Measurements from ENCODE around the gene RTN4RL2. TPM values are rescaled to one million over a fixed set of nuclear protein-coding genes. Genes with fewer than 3 reads are reported as not detected.

The RTN4RL2 gene
- total RNA-seq, 1 donor from 2014 or later: 3.2 TPM

- Histone ChIP-seq H3K4me3 (no peak overlapping the region), H3K4me1 (peaks cover 22% of the 10 kb centered on the region), H3K27ac (no peak overlapping the region), H3K36me3 (no peaks in the 10 kb centered on the region), H3K27me3 (no peaks in the 10 kb centered on the region), H3K9me3 (no peaks in the 10 kb centered on the region)
- DNase-seq: no peak
- intact Hi-C loops (cut with DNase I): no loop called here
- no peak for ATAC-seq
- no peak for TF ChIP-seq CTCF (IDR thresholded peaks at IDR 0.05)
These were observed 42.0 kb downstream of the RTN4RL2 start for GRCh38 chr11:57502376-57502775.

GRCh38 chr11:57502870-57503269, 42.5 kb downstream of the RTN4RL2 start:
- Histone ChIP-seq H3K27me3 (no peaks in the 10 kb centered on the region), H3K36me3 (no peaks in the 10 kb centered on the region), H3K27ac (no peak overlapping the region), H3K9me3 (no peaks in the 10 kb centered on the region), H3K4me3 (no peak overlapping the region), H3K4me1 (peaks cover 22% of the 10 kb centered on the region)
- intact Hi-C loops (cut with DNase I): no loop called here
- no peak for TF ChIP-seq CTCF (IDR thresholded peaks at IDR 0.05)
- DNase-seq (no peak), ATAC-seq (no peak)

- Histone ChIP-seq H3K36me3 (no peaks in the 10 kb centered on the region), H3K4me3 (no peak overlapping the region), H3K27ac (no peak overlapping the region), H3K27me3 (no peaks in the 10 kb centered on the region), H3K9me3 (no peaks in the 10 kb centered on the region), H3K4me1 (peaks cover 10% of the 10 kb centered on the region)
- TF ChIP-seq CTCF (IDR thresholded peaks at IDR 0.05): no peak
- intact Hi-C loops (cut with DNase I): no loop called here
- DNase-seq: no peak
- ATAC-seq: no peak
These were observed 44.2 kb downstream of the RTN4RL2 start for GRCh38 chr11:57504511-57504910.

- ATAC-seq: no peak
- TF ChIP-seq CTCF (IDR thresholded peaks at IDR 0.05): no peak
- no peaks in the 10 kb centered on the region for H3K36me3 ChIP-seq
- intact Hi-C loops (cut with DNase I): no loop called here
- H3K27me3 ChIP-seq: no peaks in the 10 kb centered on the region
- no peak overlapping the region for H3K4me3 ChIP-seq
- H3K4me1 ChIP-seq: no peaks in the 10 kb centered on the region
- no peak overlapping the region for H3K27ac ChIP-seq
- no peaks in the 10 kb centered on the region for H3K9me3 ChIP-seq
- DNase-seq: no peak
These were observed 46.2 kb downstream of the RTN4RL2 start for GRCh38 chr11:57506522-57506921.

GRCh38 chr11:57508341-57509170, 48.2 kb downstream of the RTN4RL2 start:
- Histone ChIP-seq H3K9me3 (no peaks in the 10 kb centered on the region), H3K4me3 (no peak overlapping the region), H3K4me1 (peaks cover 1% of the 10 kb centered on the region), H3K27me3 (no peaks in the 10 kb centered on the region), H3K36me3 (no peaks in the 10 kb centered on the region), H3K27ac (no peak overlapping the region)
- ATAC-seq (no peak), DNase-seq (no peak)
- TF ChIP-seq CTCF (IDR thresholded peaks at IDR 0.05): no peak
- intact Hi-C loops (cut with DNase I): no loop called here

Data from upper lobe of right lung (tissue), 1 donor.